ENCODE measurements around the gene PEAK3. TPM values are rescaled to one million over a fixed set of nuclear protein-coding genes. Genes with fewer than 3 reads are reported as not detected.

PEAK3 gene
- total and polyA plus RNA-seq, 9 donors, result 0.10 to 0.62 (median 0.26) TPM; not detected in 3

DNA sequence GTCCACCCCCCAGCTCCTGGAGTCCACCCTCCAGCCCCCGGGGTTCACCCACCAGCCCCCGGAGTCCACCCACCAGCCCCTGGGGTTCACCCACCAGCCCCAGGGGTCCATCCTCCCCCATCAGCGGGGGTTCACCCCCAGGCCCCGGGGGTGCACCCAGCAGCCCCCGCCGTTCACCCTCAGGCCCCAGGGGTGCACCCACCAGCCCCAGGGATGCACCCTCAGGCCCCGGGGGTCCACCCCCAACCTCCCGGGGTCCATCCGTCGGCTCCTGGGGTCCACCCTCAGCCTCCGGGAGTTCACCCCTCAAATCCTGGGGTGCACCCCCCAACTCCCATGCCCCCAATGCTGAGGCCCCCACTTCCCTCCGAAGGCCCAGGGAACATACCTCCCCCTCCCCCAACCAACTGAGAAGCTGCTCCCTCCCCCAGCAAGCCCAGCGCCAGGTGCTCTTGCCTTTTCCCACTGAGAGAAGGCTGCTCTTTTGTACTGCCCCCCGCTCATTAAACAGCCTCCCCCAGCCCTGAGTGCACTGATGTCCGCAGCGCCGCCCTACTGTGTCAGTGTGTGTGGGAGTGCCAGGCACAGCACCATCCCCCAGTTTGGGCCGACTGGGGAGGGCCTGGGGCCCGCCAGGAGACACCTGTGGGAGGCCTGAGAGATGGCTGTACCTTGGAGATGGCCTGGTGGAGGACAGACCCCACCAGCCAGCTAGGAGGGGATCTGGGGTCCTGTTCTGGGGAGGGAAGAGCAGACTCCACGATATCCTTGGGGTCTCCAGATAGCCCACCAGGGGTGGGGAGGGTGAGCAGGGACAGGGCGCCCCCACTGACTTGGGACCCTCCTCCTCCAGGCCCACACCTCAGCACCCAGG is 33.6 kb downstream of the PEAK3 start:
- Histone ChIP-seq H3K4me1 (ENCODE audit: insufficient read depth) (peaks cover 17% of the 10 kb centered on the region), H3K36me3 (no peaks in the 10 kb centered on the region), H3K9me3 (no peaks in the 10 kb centered on the region), H3K4me3 (no peak overlapping the region), H3K27me3 (peaks cover 16% of the 10 kb centered on the region), H3K27ac (no peak overlapping the region)
- no peak for DNase-seq
- intact Hi-C loops (cut with DNase I), result loop anchor here in 1 of 4 donors (10.0 kb wide), 1 partner anchor 366 kb away; no protein-coding TSS in a partner anchor
- 75 to 78% (median 75%) methylated on average over 16 to 21 of the region's 21 CpGs for WGBS, 3 donors
- no peak for TF ChIP-seq POLR2A (IDR thresholded peaks at IDR 0.05)
- TF ChIP-seq, protein P1, sequence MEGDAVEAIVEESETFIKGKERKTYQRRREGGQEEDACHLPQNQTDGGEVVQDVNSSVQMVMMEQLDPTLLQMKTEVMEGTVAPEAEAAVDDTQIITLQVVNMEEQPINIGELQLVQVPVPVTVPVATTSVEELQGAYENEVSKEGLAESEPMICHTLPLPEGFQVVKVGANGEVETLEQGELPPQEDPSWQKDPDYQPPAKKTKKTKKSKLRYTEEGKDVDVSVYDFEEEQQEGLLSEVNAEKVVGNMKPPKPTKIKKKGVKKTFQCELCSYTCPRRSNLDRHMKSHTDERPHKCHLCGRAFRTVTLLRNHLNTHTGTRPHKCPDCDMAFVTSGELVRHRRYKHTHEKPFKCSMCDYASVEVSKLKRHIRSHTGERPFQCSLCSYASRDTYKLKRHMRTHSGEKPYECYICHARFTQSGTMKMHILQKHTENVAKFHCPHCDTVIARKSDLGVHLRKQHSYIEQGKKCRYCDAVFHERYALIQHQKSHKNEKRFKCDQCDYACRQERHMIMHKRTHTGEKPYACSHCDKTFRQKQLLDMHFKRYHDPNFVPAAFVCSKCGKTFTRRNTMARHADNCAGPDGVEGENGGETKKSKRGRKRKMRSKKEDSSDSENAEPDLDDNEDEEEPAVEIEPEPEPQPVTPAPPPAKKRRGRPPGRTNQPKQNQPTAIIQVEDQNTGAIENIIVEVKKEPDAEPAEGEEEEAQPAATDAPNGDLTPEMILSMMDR (IDR thresholded peaks at IDR 0.05), result no peak
- TF ChIP-seq EP300 (IDR thresholded peaks at IDR 0.05), result no peak

DNA sequence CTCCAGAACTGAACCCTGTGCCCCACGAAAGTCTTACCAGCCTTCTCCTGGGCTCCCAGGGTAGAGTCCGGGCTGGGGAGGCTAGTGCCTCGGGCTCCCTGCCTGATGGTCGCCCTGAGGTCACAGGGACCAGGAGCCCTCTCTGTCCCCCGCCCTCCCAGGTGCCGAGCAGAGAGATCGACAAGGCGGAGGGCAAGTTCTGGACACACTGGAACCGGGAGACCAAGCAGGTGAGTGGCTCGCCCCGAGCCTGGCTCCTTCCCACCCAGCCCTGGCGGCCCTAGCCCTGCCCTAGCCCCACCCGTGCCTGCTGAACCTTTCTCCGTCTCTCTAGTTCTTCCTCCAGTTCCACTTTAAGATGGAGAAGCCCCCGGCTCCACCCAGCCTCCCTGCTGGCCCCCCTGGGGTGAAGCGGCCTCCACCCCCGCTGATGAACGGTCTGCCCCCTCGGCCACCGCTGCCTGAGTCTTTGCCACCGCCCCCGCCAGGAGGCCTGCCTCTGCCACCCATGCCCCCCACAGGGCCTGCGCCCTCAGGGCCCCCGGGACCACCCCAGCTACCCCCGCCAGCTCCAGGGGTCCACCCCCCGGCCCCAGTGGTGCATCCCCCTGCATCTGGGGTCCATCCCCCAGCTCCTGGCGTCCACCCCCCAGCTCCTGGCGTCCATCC is 34.4 kb downstream of the PEAK3 start:
- intact Hi-C loops (cut with DNase I), result loop anchor here in 1 of 4 donors (10.0 kb wide), 1 partner anchor 367 kb away; no protein-coding TSS in a partner anchor
- Histone ChIP-seq H3K36me3 (no peaks in the 10 kb centered on the region), H3K4me3 (no peak overlapping the region), H3K27me3 (peaks cover 8% of the 10 kb centered on the region), H3K9me3 (no peaks in the 10 kb centered on the region), H3K4me1 (ENCODE audit: insufficient read depth) (peaks cover 15% of the 10 kb centered on the region), H3K27ac (no peak overlapping the region)
- no peak for DNase-seq
- TF ChIP-seq, protein P1 (IDR thresholded peaks at IDR 0.05), result no peak
- TF ChIP-seq POLR2A (IDR thresholded peaks at IDR 0.05), result no peak
- TF ChIP-seq EP300 (IDR thresholded peaks at IDR 0.05), result no peak
- WGBS, 3 donors, result 85 to 88% (median 87%) methylated on average over 22 to 28 of the region's 28 CpGs

DNA sequence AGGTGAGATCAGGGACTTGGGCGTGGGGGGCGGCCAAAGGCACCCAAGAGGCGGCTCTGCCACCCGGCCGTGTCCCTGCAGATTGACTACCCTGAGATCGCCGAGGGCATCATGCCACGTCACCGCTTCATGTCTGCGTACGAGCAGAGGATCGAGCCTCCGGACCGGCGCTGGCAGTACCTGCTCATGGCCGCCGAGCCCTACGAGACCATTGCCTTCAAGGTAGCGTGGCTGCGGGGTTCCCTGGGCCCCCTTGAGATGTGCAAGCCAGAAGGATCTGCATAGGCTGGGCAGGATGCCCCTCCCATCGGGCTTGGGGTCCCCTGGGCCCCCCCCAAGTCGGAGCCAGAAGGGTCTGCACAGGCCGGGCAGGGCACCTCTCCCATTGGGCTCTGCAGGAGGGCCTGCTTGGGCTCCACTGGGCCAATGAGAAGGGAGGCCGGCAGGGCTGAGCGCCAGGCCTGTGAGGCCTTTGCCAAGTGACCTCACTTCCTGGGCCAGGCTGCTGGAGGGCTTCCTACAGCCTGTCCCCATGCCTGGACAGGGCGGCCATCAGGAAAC is 35.1 kb downstream of the PEAK3 start:
- TF ChIP-seq, protein P1 (IDR thresholded peaks at IDR 0.05), result no peak
- TF ChIP-seq POLR2A (IDR thresholded peaks at IDR 0.05) (no peak), EP300 (IDR thresholded peaks at IDR 0.05) (no peak)
- H3K9me3 ChIP-seq, result no peaks in the 10 kb centered on the region
- intact Hi-C loops (cut with DNase I), result loop anchor here in 1 of 4 donors (10.0 kb wide), 1 partner anchor 368 kb away; no protein-coding TSS in a partner anchor
- peaks cover 15% of the 10 kb centered on the region for H3K4me1 ChIP-seq (ENCODE audit: insufficient read depth)
- peak in 1 of 5 donors; percentile 79 for DNase-seq
- no peak overlapping the region for H3K4me3 ChIP-seq
- H3K27ac ChIP-seq, result no peak overlapping the region
- no peaks in the 10 kb centered on the region for H3K36me3 ChIP-seq
- H3K27me3 ChIP-seq, result peaks cover 3% of the 10 kb centered on the region
- 76 to 78% (median 78%) methylated on average over 23 to 26 of the region's 26 CpGs for WGBS, 3 donors

DNA sequence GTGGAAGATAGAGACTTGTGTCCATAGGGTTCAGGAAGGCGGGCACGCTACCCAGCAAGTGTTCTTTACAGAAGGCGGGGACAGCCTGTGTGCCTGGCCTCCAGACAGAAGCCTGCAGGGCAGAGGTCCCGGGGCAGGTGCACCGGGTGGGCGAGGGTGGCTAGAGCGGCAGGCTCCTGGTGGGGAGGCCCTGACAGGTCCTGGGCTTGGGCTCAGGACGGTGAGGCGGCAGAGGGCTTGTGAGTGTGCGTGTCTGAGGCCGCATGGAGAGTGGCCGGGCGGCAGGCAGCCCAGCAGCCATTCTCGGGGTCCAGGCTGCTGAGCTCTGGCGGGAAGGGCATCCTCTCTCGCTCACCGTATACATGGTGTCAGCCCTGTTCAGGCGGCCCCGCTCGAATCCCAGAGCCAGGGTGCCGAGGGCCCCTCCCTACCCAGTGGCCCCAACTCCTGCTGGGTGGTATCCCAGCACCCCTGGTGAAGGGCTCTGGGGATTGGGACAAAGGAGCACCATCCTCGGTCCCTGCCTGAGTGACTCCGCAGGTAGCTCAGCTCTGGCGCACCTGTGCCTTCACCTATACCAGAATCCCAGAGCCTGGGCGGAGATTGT is 35.9 kb downstream of the PEAK3 start:
- 91 to 94% (median 91%) methylated on average over 24 to 25 of the region's 25 CpGs for WGBS, 3 donors

More for the DNA sequence above, 35.9 kb downstream of the PEAK3 start:
- H3K27ac ChIP-seq, result no peak overlapping the region
- intact Hi-C loops (cut with DNase I), result loop anchor here in 1 of 4 donors (10.0 kb wide), 1 partner anchor 369 kb away; no protein-coding TSS in a partner anchor
- no peak overlapping the region for H3K4me3 ChIP-seq
- no peaks in the 10 kb centered on the region for H3K27me3 ChIP-seq
- TF ChIP-seq EP300 (IDR thresholded peaks at IDR 0.05) (no peak), POLR2A (IDR thresholded peaks at IDR 0.05) (no peak)
- TF ChIP-seq, protein P1 (IDR thresholded peaks at IDR 0.05), result no peak
- no peaks in the 10 kb centered on the region for H3K36me3 ChIP-seq
- H3K4me1 ChIP-seq (ENCODE audit: insufficient read depth), result peaks cover 12% of the 10 kb centered on the region
- no peaks in the 10 kb centered on the region for H3K9me3 ChIP-seq
- DNase-seq, result no peak
